Transverse colon (tissue), 4 donors: ENCODE measurements around the gene HOXA3. TPM values are rescaled to one million over a fixed set of nuclear protein-coding genes. Genes with fewer than 3 reads are reported as not detected.
A peak's percentile ranks its signal among the peaks of the same experiment; 100 is the strongest.

ENCODE experiments used
- DNase-seq: peaks from one replicate; pipeline ENCODE4 v3.0.0-alpha.2; 2019
- H3K27ac ChIP-seq, 4 donors: fragments of 200-600 bp; sonication (generic); 2 replicates each; pipeline ENCODE4 v1.5.1; 2016 to 2018; ENCODE audit warnings: inconsistent platforms in 4 of 4
- H3K27me3 ChIP-seq: fragments of 200-600 bp; sonication (generic); 2 replicates; pipeline ENCODE4 v1.5.1; 2017; ENCODE audit warnings: inconsistent platforms
- H3K36me3 ChIP-seq, 4 donors: fragments of 200-600 bp; sonication (generic); 2 replicates each; pipeline ENCODE4 v1.5.1; 2017 to 2019; ENCODE audit warnings: inconsistent platforms in 4 of 4
- H3K4me1 ChIP-seq, 4 donors: fragments of 200-600 bp; sonication (generic); 2 replicates each; pipeline ENCODE4 v1.5.1; 2017 to 2020; ENCODE audit warnings: inconsistent platforms in 4 of 4
- H3K4me3 ChIP-seq, 4 donors: fragments of 200-600 bp; sonication (generic); 1 replicate in 1 of 4; 2 replicates in 3 of 4; pipeline versions ENCODE4 v1.5.1 to v1.6.1; 2017 to 2019; ENCODE audit warnings: inconsistent platforms in 4 of 4
- H3K9me3 ChIP-seq, 2 donors: fragments of 200-600 bp; sonication (generic); 2 replicates each; pipeline ENCODE4 v1.5.1; 2017 to 2019; ENCODE audit warnings: inconsistent platforms in 2 of 2
- CTCF ChIP-seq, 5 experiments: fragments of 200-600 bp in 3 of 5; fragments of 450-650 bp in 2 of 5; sonication (generic) in 3 of 5; IDR thresholded peaks; 1 replicate in 2 of 5; 2 replicates in 3 of 5; pipeline ENCODE4 v1.5.1; 2016 to 2017; ENCODE audit warnings: antibody characterized with exemption in 5 of 5, inconsistent platforms in 3 of 5, mild to moderate bottlenecking in 2 of 5, moderate library complexity in 1 of 5
- EP300 ChIP-seq: sonication (generic); formaldehyde crosslinking; IDR thresholded peaks from one replicate; pipeline ENCODE4 v1.6.1; 2017; ENCODE audit warnings: antibody characterized with exemption, low read depth
- POLR2A ChIP-seq: fragments of 450-650 bp; IDR thresholded peaks from one replicate; pipeline ENCODE4 v1.6.1; 2016; ENCODE audit warnings: antibody characterized with exemption, mild to moderate bottlenecking, moderate library complexity
- POLR2AphosphoS5 ChIP-seq, 3 donors: sonication (generic); formaldehyde crosslinking; IDR thresholded peaks; one replicate each; pipeline ENCODE4 v1.6.1; 2016; ENCODE audit warnings: antibody characterized with exemption in 3 of 3
- WGBS, 2 donors: methylation state at CpG; one replicate each; pipeline ENCODE4 v1.1.5; 2018; ENCODE audit warnings: low coverage in 1 of 2; 5-methylcytosine and 5-hydroxymethylcytosine counted together
- in situ Hi-C, 4 donors: fragments of 200-750 bp; cut with MboI; loops; one replicate each; pipeline versions ENCODE4 v1.15.0 to v1.15.1; 2017; ENCODE audit warnings: low sequenced_read_pairs in 3 of 4, low pct_ligation_motif_present in 1 of 4, low pct_unique_long_range_greater_than_20kb in 1 of 4
- intact Hi-C: fragments of 100-400 bp; cut with DNase I; formaldehyde crosslinking; loops from one replicate; pipeline ENCODE4 v1.15.1; 2023; ENCODE audit warnings: low total_unique reads
- total RNA-seq, 4 donors: library from RNA; depleted of rRNA; stranded (reverse); fragments of >200 nt; gene quantifications; one replicate each; pipeline ENCODE4 v1.1.0, GENCODE V29; 2016

HOXA3 gene
- total RNA-seq, 4 donors from 2014 or later = 14.1 to 27.3 (median 15.7) TPM

- in situ Hi-C loops (loop anchor here in 2 of 4 donors (25.0 kb wide), 1 partner anchor 1335 kb away; no protein-coding TSS in a partner anchor), intact Hi-C loops (loop anchor here (10.0 kb wide), 1 partner anchor 977 kb away; no protein-coding TSS in a partner anchor)
- no peaks in the 10 kb centered on the region for H3K36me3 ChIP-seq
- peak overlapping the region; percentile 57 to 73 (median 64) for H3K4me3 ChIP-seq
- DNase-seq = no peak
- H3K27me3 ChIP-seq = peaks cover 83% of the 10 kb centered on the region
- no peak for TF ChIP-seq CTCF (IDR thresholded peaks at IDR 0.05)
- TF ChIP-seq POLR2AphosphoS5 (IDR thresholded peaks at IDR 0.05) = no peak
- no peak for TF ChIP-seq POLR2A
- TF ChIP-seq EP300 = no peak
- WGBS, 2 donors = 20 to 24% methylated on average over 17 to 18 of the region's 18 CpGs
- peaks cover 0 to 27% (median 5%) of the 10 kb centered on the region in 4 donors for H3K4me1 ChIP-seq
- H3K9me3 ChIP-seq = no peaks in the 10 kb centered on the region
- H3K27ac ChIP-seq = peak overlapping the region; percentile 95 to 99 (median 98)
Measured at GRCh38 chr7:27197137-27198042, 45.0 kb upstream of the HOXA3 start.

- in situ Hi-C loops (loop anchor here in 2 of 4 donors (25.0 kb wide), 1 partner anchor 1334 kb away; no protein-coding TSS in a partner anchor), intact Hi-C loops (loop anchor here (10.0 kb wide), 1 partner anchor 978 kb away; no protein-coding TSS in a partner anchor)
- peaks cover 77% of the 10 kb centered on the region for H3K27me3 ChIP-seq
Measured at GRCh38 chr7:27196287-27196767, 43.9 kb upstream of the HOXA3 start.

DNA sequence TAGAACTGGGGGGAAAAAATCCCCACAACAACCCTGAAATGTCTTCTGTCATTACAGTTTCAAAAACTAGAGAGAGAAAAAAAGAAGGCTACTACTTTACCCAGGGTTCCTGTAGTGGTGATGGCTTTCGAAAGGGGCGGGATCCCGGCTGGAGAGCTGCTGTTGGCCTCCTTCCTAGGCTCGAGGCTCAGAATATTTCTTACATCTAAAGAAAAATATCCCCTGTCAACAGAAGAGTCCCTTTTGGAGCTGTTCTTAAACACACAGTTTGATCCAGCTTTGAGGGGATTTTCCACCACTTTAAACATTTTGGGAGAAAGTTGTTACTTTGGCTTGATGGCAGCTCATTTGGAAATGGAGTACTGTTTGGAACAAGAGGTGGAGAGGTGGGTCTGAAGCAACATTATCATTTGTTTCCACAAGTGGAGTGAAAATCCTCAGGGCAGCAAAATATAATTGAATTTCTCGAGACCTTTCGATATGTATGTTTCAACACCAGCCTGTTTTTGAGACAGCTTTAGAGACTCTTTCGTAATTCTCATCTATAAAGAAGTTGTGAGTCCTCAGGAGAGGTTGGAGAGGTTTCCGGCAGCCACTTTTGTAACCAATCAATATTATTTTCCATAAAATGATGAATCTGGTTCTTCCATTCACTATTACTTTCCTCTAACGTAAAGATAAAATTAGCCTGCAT is 42.5 kb upstream of the HOXA3 start:
- in situ Hi-C loops (loop anchor here in 2 of 4 donors (25.0 kb wide), 1 partner anchor 1333 kb away; no protein-coding TSS in a partner anchor), intact Hi-C loops (loop anchor here (5.0 to 10.0 kb wide), 3 partner anchors 722 to 980 kb away; no protein-coding TSS in a partner anchor)
- Histone ChIP-seq H3K27ac (peak overlapping the region; percentile 95 to 99 (median 98)), H3K36me3 (no peaks in the 10 kb centered on the region), H3K4me1 (peaks cover 11 to 43% (median 25%) of the 10 kb centered on the region in 4 donors), H3K9me3 (no peaks in the 10 kb centered on the region), H3K4me3 (peak overlapping the region in 3 of 4 donors; percentile 57 to 73 (median 59)), H3K27me3 (peaks cover 71% of the 10 kb centered on the region)
- 31 to 35% methylated on average over 9 of the region's 9 CpGs for WGBS, 2 donors
- peak; percentile 38 for DNase-seq
- no peak for TF ChIP-seq POLR2A
- TF ChIP-seq EP300 = no peak
- TF ChIP-seq POLR2AphosphoS5 (IDR thresholded peaks at IDR 0.05) = no peak
- TF ChIP-seq CTCF (IDR thresholded peaks at IDR 0.05) = no peak

More at GRCh38 chr7:27196287-27196767, 43.9 kb upstream of the HOXA3 start:
- 0 to 2% methylated on average over 6 of the region's 6 CpGs for WGBS, 2 donors
- Histone ChIP-seq H3K4me1 (peaks cover 0 to 38% (median 13%) of the 10 kb centered on the region in 4 donors), H3K27ac (peak overlapping the region; percentile 95 to 99 (median 98)), H3K9me3 (no peaks in the 10 kb centered on the region), H3K4me3 (peak overlapping the region; percentile 3 to 73 (median 58)), H3K36me3 (no peaks in the 10 kb centered on the region)
- peak; percentile 95 for DNase-seq
- TF ChIP-seq CTCF (IDR thresholded peaks at IDR 0.05) = peak; percentile 73 to 88 (median 79)
- TF ChIP-seq POLR2AphosphoS5 (IDR thresholded peaks at IDR 0.05) = peak; percentile 33 to 55 (median 55)
- TF ChIP-seq POLR2A = no peak
